Measurements from ENCODE around the gene EPHA6.

- TF ChIP-seq POLR2AphosphoS5 (IDR thresholded peaks at IDR 0.05; ENCODE audit: borderline replicate concordance, low read depth, low read length): no peak
- no peak for TF ChIP-seq EZH2 (IDR thresholded peaks at IDR 0.05)
- TF ChIP-seq FOXP2 (optimal IDR thresholded peaks at IDR 0.05; ENCODE audit: control extremely low read depth, extremely low read length, insufficient read depth): no peak
Observed at GRCh38 chr3:97763586-97764406, 949.4 kb downstream of the EPHA6 start.

Data from SK-N-MC (cell line).